Fibroblast of lung (primary cell): ENCODE data around the gene TBC1D19. TPM values are rescaled to one million over a fixed set of nuclear protein-coding genes. Genes with fewer than 3 reads are reported as not detected.
"Not testable (repeated sequence)": the region's sequence is repeated elsewhere in the genome, so short reads cannot be mapped to it uniquely, and the experiment has no call there.

Experiments used
- DNase-seq, 2 donors: peaks; one replicate each; pipeline versions ENCODE4 v3.0.0 to v3.0.0-alpha.2; 2010; ENCODE audit warnings: low read depth in 2 of 2
- H2AFZ ChIP-seq: 2 replicates; pipeline ENCODE4 v1.5.1; 2012; ENCODE audit warnings: low read length, control low read depth, inconsistent platforms
- H3K27ac ChIP-seq: 2 replicates; pipeline ENCODE4 v1.5.1; 2011; ENCODE audit warnings: low read length, control low read depth; ENCODE audit not compliant: insufficient read depth
- H3K27me3 ChIP-seq: 2 replicates; pipeline ENCODE4 v1.5.1; 2011; ENCODE audit warnings: mild to moderate bottlenecking, low read length; ENCODE audit not compliant: control insufficient read depth, insufficient read depth
- H3K36me3 ChIP-seq: 2 replicates; pipeline ENCODE4 v1.5.1; 2011; ENCODE audit warnings: low read length; ENCODE audit not compliant: control insufficient read depth, insufficient read depth
- H3K4me1 ChIP-seq: 2 replicates; pipeline ENCODE4 v1.5.1; 2011; ENCODE audit warnings: low read length; ENCODE audit not compliant: control insufficient read depth, insufficient read depth; ENCODE audit errors: extremely low read depth
- H3K4me2 ChIP-seq: 2 replicates; pipeline ENCODE4 v1.5.1; 2011; ENCODE audit warnings: low read length, control low read depth; ENCODE audit not compliant: insufficient read depth; ENCODE audit errors: extremely low read depth
- H3K4me3 ChIP-seq, 4 experiments: fragments of 200-600 bp in 1 of 4; sonication (generic) in 1 of 4; replicated peaks in 1 of 4; 2 replicates each; pipeline ENCODE4 v1.5.1; 2011 to 2016; ENCODE audit warnings: low read length in 4 of 4, low read depth in 3 of 4, mild to moderate bottlenecking in 3 of 4, control low read depth in 2 of 4, inconsistent platforms in 1 of 4, mixed read lengths in 1 of 4; ENCODE audit not compliant: insufficient read depth in 1 of 4; ENCODE audit errors: control extremely low read depth in 1 of 4
- H3K79me2 ChIP-seq: 2 replicates; pipeline ENCODE4 v1.5.1; 2012; ENCODE audit warnings: mild to moderate bottlenecking, low read length, inconsistent platforms; ENCODE audit not compliant: control insufficient read depth, insufficient read depth
- H3K9ac ChIP-seq: 2 replicates; pipeline ENCODE4 v1.5.1; 2011; ENCODE audit warnings: mild to moderate bottlenecking, low read length, control low read depth; ENCODE audit not compliant: insufficient read depth
- H3K9me3 ChIP-seq: 2 replicates; pipeline ENCODE4 v1.5.1; 2012; ENCODE audit warnings: low read depth, low read length; ENCODE audit not compliant: control insufficient read depth, insufficient read depth
- H4K20me1 ChIP-seq: 2 replicates; pipeline ENCODE4 v1.5.1; 2011; ENCODE audit warnings: low read length; ENCODE audit not compliant: control insufficient read depth, insufficient read depth; ENCODE audit errors: extremely low read depth
- CTCF ChIP-seq, 2 donors: IDR thresholded peaks in 1 of 2; conservative IDR thresholded peaks in 1 of 2; 1 replicate in 1 of 2; 2 replicates in 1 of 2; pipeline ENCODE4 v1.5.1; 2011 to 2012; ENCODE audit warnings: low read length in 2 of 2, control low read depth in 1 of 2, inconsistent platforms in 1 of 2, low read depth in 1 of 2, mild to moderate bottlenecking in 1 of 2
- EZH2 ChIP-seq: IDR thresholded peaks from 2 replicates; pipeline ENCODE4 v1.5.1; 2012; ENCODE audit warnings: low read length, control low read depth, mild to moderate bottlenecking; ENCODE audit errors: missing control alignments
- polyA plus RNA-seq, 2 donors: library from polyadenylated mRNA; depleted of rRNA in 1 of 2; stranded (reverse) in 1 of 2; unstranded in 1 of 2; fragments of >200 nt; gene quantifications; 2 replicates each; pipeline ENCODE4 v1.2.1, GENCODE V29; 2011 to 2012; ENCODE audit warnings: missing spikeins in 1 of 2
- total RNA-seq: library from RNA; depleted of rRNA; stranded (reverse); fragments of >200 nt; gene quantifications from 2 replicates; pipeline ENCODE4 v1.2.1, GENCODE V29; 2014

TBC1D19 gene
- total and polyA plus RNA-seq, 2 donors (not counting 1 experiment from before 2014, with no cell fraction given) = 38.2 to 132 TPM

GRCh38 chr4:26690506-26690905 is 106.6 kb downstream of the TBC1D19 start:
- Histone ChIP-seq H2AFZ (no peak overlapping the region), H3K9me3 (no peaks in the 10 kb centered on the region), H3K9ac (no peak overlapping the region), H3K79me2 (no peaks in the 10 kb centered on the region), H3K27me3 (no peaks in the 10 kb centered on the region), H3K4me2 (no peak overlapping the region), H3K4me1 (no peaks in the 10 kb centered on the region), H3K4me3 (no peak overlapping the region), H3K36me3 (no peaks in the 10 kb centered on the region), H4K20me1 (no peaks in the 10 kb centered on the region), H3K27ac (no peak overlapping the region)
- DNase-seq = no peak
- TF ChIP-seq CTCF (conservative IDR thresholded peaks at IDR 0.05 in 1 of 2, IDR thresholded peaks at IDR 0.05 in 1 of 2; ENCODE audit: low read depth in 1 of 2, low read length in 2 of 2) (no peak), EZH2 (no peak)

GRCh38 chr4:26692014-26692726 is 108.3 kb downstream of the TBC1D19 start:
- H2AFZ ChIP-seq = no peak overlapping the region
- no peaks in the 10 kb centered on the region for H3K79me2 ChIP-seq
- no peaks in the 10 kb centered on the region for H3K27me3 ChIP-seq
- no peak overlapping the region for H3K27ac ChIP-seq
- no peaks in the 10 kb centered on the region for H3K4me1 ChIP-seq
- no peak overlapping the region for H3K4me2 ChIP-seq
- no peaks in the 10 kb centered on the region for H4K20me1 ChIP-seq
- peak in 1 of 2 donors; percentile 34 for DNase-seq
- H3K9me3 ChIP-seq = no peaks in the 10 kb centered on the region
- TF ChIP-seq CTCF (conservative IDR thresholded peaks at IDR 0.05 in 1 of 2, IDR thresholded peaks at IDR 0.05 in 1 of 2; ENCODE audit: low read depth in 1 of 2, low read length in 2 of 2) = no peak
- TF ChIP-seq EZH2 = no peak
- no peaks in the 10 kb centered on the region for H3K36me3 ChIP-seq
- H3K9ac ChIP-seq = no peak overlapping the region
- H3K4me3 ChIP-seq = no peak overlapping the region

- not testable (repeated sequence) for H2AFZ ChIP-seq, DNase-seq, H3K27me3 ChIP-seq
Measured at GRCh38 chr4:26694131-26694530, 110.2 kb downstream of the TBC1D19 start.

More at GRCh38 chr4:26694131-26694530, 110.2 kb downstream of the TBC1D19 start:
- H3K4me2 ChIP-seq, H4K20me1 ChIP-seq, H3K4me3 ChIP-seq, H3K36me3 ChIP-seq, H3K9ac ChIP-seq, H3K27ac ChIP-seq, H3K79me2 ChIP-seq, H3K4me1 ChIP-seq, H3K9me3 ChIP-seq: not testable (repeated sequence)
